A172 (cell line): Measurements from ENCODE around the gene MBD6. TPM values are rescaled to one million over a fixed set of nuclear protein-coding genes. Genes with fewer than 3 reads are reported as not detected.
A peak's percentile ranks its signal among the peaks of the same experiment; 100 is the strongest.
"Not testable (repeated sequence)": the region's sequence is repeated elsewhere in the genome, so short reads cannot be mapped to it uniquely, and the experiment has no call there.

ENCODE experiments used
- DNase-seq: peaks from one replicate; pipeline ENCODE4 v3.0.0-alpha.2; 2015; ENCODE audit warnings: low spot score
- total RNA-seq: library from RNA; depleted of rRNA; stranded (reverse); fragments of >200 nt; shearing (Covaris generic); gene quantifications from 2 replicates; pipeline ENCODE4 v1.2.3, GENCODE V29; 2014

MBD6 gene
- total RNA-seq, 1 experiment from 2014 or later = 11.8 TPM

DNA sequence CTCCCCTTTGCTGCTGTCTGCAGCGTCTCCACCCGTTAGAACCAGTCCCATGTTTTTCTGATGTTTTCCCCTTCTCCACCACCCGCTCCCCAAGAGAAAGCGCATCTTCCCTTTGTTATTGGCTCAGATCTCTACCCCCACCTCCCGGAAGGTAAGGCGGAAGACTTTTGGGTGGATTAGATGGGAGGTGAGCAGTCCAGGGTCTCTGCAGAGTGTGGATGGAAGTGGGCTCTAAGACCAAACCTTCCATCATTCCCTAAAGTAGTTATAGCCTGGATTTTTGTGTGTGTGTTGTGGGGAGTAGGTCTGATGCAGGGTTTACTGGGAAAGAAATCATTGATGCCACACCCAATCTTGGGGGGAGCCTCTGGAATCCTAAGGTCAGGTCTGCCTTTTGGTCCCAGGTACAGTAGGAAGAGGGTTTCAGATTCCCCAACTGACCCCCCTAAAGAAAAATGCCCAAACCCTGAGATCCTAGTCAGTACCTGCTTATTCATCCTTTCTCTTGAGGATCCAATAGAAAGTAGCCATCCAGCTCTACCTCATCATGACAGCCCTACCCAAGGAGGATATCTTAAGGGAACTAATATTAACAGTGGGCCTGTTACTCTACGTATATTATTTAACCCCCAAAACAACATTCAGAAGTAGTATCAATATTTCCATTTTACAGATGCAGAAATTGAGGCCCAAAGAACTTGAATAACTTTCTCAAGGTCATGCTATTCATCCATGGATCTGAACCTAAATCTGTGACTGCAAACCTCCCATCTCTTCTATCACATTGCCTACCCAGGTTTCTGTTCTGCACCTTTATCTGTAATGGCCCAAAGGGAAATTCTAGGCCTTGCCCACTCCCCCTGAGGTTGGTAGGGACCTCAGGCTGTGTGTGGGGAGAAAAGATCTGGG is 28.3 kb downstream of the MBD6 start:
- no peak for DNase-seq

DNA sequence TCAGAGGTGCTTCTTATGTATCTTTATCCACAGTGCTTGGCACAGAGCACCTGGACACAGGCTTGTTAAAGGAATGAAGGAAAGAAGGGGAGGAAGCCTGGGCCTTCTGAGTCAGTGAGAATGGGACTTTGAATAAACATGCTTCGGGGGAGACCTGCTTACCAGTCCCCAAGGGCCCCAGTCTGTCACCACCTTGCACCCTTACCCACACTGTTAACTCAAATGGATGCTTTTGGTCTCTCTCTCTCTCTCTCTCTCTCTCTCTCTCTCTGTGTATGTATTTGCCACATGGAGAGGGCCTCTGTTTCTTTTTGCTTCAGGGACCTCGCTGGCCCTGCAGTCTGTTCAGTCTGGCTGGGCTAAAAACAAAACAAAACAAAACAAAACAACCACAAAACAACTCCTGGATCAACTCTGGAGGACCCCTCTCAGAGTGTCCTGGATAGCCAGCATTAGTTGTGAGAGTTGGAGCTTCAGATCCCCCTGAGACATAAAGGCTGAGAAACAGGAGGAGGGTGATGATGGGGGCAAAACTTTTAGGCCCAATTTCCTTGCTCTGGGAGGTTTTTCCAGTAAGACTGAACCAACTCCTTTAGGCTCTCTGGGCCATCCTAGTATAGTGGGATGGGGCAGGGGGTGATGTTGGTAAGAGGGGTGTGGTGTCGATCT is 29.1 kb downstream of the MBD6 start:
- DNase-seq = no peak

DNA sequence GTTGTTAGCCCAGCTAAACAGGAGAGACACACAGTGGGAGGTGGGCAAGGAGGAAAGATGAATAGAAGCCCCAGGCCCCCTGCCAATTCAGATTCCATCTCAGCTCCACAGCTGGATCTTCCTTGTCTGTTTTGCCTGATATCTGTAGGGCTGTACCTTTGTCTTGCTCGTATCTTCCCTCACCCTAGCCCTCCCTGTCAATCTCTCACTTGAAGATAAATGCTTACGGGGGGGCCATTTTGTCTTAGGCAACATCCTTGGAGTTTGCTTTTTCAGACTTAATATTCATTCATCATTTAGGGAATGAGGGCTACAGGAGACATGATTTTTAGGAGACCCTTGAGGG is 29.7 kb downstream of the MBD6 start:
- DNase-seq = no peak

GRCh38 chr12:57552835-57553313 is 30.2 kb downstream of the MBD6 start:
- peak; percentile 28 for DNase-seq

- DNase-seq = no peak
Measured at GRCh38 chr12:57553343-57554202, 30.9 kb downstream of the MBD6 start.

DNA sequence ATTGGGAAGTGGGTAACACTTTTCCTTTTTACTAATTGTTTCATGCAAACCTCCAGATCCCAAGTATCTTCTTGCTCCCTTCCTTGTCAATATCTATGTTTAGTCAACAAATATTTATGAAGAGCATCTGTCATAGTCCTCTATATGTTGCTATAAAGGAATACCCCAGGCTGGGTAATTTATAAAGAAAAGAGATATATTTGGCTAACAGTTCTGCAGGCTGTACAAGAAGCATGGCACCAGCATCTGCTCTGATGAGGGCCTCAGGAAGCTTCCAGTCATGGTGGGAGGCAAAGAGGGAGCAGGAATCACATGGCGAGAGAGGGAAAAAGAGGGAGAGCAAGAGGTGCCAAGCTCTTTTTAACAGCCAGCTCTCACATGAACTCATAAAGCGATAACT is 31.8 kb downstream of the MBD6 start:
- DNase-seq = no peak

DNA sequence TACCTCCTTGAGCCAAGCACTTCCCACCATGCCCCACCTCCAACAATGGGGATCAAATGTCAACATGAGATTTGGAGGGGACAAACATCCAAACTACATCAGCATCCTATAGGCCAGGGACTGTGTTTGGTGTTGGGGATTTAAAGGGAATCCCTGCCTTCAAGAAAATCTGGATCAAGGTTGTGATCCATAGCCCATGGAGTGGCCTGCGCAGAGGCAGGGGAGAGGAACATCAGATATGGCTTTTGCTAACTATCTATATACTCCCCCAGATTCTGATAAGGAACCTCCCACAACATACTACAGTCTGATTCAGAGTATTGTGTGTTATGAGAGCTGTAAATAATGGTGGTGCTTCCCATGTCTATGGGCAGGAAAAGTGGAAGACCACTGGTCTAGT is 32.3 kb downstream of the MBD6 start:
- DNase-seq = no peak

DNA sequence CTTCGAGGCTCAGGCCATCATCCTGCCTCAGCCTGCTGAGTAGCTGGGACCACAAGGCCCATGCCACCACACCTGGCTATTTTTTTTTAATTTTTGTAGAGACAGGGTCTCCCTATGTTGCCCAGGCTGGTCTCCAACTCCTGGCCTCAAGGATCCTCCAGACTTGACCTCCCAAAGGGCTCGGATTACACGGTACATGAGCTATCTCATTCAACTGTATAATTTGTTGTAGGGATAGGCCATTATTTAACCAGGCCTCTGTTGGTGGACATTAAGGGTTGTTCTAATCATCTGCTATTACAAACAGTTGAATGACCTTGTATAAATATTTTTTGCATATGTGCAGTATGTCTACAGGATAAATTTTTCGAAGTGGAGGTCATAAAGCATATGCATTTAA is 36.2 kb downstream of the MBD6 start:
- DNase-seq = no peak

GRCh38 chr12:57560516-57560915 is 37.9 kb downstream of the MBD6 start:
- DNase-seq = no peak

GRCh38 chr12:57561117-57561516 is 38.5 kb downstream of the MBD6 start:
- DNase-seq = not testable (repeated sequence)

GRCh38 chr12:57563358-57563757 is 40.7 kb downstream of the MBD6 start:
- DNase-seq = no peak

- DNase-seq = no peak
Measured at GRCh38 chr12:57564178-57564740, 41.6 kb downstream of the MBD6 start.

- DNase-seq = no peak
Measured at GRCh38 chr12:57568838-57569237, 46.2 kb downstream of the MBD6 start.

- no peak for DNase-seq
Measured at GRCh38 chr12:57569858-57570257, 47.2 kb downstream of the MBD6 start.

- DNase-seq = not testable (repeated sequence)
Measured at GRCh38 chr12:57570438-57570837, 47.8 kb downstream of the MBD6 start.

DNA sequence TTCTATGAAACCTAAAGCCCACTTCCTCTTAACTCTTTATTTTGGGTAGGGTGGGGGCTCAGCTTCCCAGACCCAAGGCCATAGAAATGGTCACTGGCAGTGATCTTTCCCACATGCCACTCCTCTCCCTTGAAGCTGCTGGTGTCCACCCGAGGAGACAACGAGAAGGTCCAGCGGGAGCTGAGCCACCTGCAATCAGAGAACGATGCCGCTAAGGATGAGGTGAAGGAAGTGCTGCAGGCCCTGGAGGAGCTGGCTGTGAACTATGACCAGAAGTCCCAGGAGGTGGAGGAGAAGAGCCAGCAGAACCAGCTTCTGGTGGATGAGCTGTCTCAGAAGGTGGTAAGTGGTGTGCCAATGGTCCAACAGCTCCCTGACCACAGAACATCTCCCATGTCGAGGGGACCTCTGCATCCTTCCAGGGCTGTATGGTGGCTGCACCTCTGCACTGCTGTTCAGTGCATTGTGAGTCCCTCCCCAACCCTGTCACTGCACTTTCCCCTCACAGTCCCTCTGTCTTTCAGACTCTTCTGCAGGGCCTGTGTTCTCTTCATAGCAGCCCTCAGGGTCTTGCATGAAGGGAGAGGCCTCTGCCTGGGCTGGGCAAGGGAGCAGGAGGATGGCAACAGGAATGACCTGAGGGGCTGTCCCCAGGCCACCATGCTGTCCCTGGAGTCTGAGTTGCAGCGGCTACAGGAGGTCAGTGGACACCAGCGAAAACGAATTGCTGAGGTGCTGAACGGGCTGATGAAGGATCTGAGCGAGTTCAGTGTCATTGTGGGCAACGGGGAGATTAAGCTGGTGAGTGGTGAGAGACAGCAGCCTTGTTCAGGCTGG is 49.5 kb downstream of the MBD6 start:
- DNase-seq = no peak

- no peak for DNase-seq
Measured at GRCh38 chr12:57574795-57575194, 52.2 kb downstream of the MBD6 start.

DNA sequence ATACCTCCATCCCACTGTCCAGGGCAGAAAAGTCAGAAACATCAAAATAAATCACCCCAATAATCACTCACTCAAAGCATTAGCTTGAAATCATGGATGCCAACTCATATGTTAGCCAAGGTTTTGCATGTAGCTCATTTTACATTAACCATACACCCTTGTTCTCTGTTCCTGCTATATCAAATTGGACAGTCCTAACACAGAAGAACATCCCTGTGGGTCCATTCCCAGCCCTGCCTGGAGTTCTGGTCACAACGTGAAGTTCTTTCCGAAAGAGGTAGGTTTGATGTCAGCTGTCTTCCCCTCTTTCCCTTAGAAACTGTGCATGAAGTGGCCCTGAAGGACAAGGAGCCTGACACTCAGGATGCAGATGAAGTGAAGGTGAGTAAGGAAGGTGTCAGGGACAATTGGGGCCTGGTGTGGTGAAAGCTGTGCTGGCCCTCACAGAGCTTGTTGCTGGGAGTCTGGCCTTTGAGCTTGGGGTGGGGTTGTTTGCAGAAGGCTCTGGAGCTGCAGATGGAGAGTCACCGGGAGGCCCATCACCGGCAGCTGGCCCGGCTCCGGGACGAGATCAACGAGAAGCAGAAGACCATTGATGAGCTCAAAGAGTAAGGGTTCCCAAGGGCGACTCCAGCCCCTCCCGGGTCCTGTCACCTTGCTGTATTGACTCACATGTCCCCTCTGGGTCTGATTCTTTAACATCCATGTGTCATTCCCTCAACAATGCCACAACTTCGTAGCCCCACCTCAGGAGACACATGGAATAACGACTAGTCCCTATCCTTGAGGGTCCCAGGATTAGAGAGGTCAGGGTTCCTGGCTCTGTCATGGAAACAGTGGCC is 53.4 kb downstream of the MBD6 start:
- no peak for DNase-seq

- no peak for DNase-seq
Measured at GRCh38 chr12:57576613-57577160, 54.1 kb downstream of the MBD6 start.
